GM11168 (cell line): ENCODE measurements around the gene PSMC5.
"Not testable (repeated sequence)": the region's sequence is repeated elsewhere in the genome, so short reads cannot be mapped to it uniquely, and the experiment has no call there.

Source experiments
- in situ Hi-C: fragments of 300-500 bp; cut with MboI; formaldehyde crosslinking; loops from one replicate; pipeline ENCODE4 v1.12.0; 2022; ENCODE audit warnings: low sequenced_read_pairs; ENCODE audit not compliant: unreplicated experiment

PSMC5 gene

DNA sequence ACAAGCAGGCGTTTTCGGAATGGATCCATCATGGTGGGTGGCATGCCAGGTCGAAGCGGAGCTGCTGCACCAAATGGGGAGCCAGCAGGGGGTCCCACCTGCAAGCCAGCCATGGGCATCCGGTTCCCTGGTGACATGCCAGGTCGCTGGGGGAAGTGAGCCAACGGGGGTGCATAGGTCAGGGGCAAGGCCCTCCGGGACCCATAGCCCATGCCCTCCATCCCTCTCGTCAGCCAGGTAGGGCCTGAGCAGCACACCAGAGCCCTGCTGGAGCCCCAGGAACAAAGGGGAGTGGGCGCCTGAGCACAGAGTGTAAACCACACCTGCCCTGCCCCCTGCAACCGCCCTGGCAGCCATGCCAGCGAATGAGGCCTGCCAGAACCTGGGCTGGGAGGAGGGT lies 10.2 kb downstream of the PSMC5 start:
- in situ Hi-C loops: no loop called here

DNA sequence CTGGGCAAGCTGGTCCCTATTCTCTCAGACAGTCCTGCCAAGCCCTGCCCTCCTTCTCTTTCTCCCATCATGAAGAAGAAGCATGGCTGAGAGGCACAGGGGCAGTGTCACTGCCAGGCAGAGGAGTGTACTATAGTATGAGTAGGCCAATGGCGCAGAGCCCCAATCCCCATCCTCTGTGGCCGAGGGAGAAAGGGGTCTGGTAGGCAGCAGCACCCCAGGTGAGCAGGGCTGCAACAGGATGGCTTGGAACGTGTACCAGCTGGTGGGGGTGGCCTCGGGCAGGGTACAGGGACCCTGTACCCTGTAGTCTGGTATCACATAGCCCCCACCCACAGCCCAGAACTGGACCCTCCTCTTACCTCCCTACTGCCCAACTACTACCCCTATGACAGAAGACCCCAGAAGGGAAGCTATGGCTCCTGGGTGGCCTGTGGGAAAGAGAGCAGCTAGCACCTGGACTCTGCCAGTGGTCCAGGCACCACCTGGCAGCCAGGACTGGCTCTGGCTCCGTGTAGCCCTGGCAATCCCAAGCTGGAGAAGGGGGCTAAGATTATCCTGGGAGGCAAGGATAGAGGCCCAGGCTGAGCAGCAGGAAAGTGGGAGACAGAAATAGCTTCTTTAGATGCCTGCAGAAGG lies 10.8 kb downstream of the PSMC5 start:
- in situ Hi-C loops: no loop called here

DNA sequence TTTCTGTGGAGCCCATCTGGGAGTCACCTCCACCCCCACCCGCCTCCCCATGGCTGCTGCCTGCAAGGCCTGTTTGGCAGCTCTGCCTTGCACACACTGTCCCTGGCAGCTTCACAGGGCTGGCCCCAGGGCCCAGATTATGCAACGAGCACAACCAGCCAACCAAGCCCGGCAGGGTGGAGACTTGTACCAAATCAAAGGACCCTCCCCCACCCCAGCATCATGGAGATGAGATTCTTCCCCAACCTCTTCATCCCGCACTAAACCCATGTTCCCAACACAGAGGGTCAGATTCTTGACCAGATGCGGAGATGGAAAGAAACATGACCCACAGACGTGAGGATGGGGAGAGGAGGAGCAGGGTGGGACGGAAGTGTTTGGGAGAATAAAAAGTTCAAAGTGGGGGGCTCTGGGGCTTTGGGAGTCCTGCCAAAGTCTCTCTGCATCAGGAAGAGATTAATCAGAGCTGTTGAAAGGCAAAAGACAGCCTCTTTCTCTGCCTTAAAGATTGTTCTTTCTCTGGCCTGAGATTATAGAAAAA lies 11.5 kb downstream of the PSMC5 start:
- in situ Hi-C loops: no loop called here

DNA sequence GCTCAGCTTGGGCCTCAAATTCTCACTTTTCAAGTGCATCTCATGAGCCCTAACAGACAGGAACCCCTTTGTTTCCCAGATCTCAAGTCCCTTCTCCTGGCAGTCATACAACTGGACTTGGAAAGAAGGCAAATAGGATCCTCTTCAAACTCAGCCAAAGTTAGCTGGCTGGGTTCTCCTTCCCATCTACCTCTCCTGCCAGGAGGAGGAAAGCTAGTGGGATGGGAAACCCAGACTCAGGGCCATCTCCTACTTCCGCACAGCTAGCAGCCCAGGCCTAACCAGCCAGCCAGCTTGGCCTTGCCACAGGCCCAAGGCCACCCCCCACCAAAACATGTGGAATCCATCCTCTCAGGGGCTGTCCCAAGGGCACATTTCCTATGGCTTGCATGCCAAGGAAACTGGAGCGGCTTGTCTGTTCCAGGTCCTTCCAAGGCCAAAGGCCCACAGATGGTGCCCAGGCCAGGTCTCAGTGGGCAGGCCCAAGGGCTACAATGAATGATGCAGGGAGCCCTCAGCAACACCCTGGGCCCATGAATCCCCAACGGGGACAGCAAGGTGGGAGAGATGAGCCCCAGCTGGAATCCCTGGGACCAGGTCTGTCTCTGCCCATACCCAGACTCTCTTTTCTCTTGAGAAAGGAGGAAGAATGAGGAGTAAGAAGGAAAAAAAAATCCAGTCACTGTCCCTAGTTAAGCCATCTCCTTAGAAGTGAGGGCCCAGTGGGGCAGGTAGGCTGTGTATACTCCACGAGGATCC lies 13.5 kb downstream of the PSMC5 start:
- in situ Hi-C loops: no loop called here

DNA sequence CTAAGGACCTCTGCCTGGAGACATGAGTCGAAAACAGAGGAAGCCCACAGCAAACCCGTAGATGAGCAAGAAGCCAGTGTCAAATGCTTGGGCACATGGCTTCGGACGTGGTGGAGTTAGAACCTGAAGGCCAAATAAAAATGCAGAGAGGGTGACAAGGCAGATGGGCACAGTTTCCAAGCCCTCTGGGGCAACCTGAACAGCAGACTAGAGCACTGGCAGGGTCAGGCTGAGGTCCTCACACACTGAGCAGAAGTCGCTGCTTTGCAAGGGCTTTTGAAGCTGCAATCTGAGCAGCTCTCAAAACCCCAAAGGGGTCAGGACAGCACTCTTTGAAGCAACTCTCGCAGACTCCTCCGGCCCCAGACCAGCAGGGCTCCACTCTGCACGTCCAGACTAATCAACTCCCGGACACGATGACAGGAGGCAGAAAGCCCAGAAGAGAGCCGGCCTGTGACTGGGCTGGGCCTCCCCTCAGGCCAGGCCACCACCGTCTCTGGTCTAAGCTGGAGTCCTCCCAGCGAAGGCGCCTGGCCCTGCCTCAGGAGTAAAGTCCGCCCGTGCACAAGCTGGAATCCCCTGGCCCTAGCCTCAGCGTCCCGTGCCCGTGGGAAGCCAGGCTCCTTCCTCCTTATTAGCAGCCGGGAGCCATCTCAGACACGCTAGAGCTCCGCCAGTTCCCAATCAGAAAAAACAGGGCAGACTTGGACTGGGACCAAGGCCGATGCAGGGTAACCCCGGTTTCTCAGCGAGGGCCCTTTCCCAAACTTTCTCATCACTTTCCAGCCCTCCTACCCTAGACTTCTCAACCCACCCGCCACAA lies 14.3 kb downstream of the PSMC5 start:
- in situ Hi-C loops: no loop called here

DNA sequence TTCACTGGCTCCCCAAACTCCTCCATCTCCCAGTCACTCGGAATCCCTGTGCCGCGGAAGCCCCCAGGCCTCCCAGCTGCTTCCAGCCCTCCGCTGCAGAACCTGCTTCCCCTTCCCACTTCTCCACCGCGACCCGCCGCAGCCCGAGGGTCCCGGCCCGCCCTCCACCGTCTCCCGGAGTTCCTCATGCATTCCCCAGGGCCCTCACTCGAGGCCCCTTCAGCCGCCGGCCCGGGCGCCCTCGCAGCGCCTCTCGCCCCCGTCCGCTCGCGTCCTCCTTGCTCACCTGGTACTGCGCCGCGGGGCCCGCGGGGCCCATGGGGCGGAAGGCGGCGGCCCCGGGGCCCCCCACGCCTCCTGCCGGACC lies 14.9 kb downstream of the PSMC5 start:
- in situ Hi-C loops: no loop called here

DNA sequence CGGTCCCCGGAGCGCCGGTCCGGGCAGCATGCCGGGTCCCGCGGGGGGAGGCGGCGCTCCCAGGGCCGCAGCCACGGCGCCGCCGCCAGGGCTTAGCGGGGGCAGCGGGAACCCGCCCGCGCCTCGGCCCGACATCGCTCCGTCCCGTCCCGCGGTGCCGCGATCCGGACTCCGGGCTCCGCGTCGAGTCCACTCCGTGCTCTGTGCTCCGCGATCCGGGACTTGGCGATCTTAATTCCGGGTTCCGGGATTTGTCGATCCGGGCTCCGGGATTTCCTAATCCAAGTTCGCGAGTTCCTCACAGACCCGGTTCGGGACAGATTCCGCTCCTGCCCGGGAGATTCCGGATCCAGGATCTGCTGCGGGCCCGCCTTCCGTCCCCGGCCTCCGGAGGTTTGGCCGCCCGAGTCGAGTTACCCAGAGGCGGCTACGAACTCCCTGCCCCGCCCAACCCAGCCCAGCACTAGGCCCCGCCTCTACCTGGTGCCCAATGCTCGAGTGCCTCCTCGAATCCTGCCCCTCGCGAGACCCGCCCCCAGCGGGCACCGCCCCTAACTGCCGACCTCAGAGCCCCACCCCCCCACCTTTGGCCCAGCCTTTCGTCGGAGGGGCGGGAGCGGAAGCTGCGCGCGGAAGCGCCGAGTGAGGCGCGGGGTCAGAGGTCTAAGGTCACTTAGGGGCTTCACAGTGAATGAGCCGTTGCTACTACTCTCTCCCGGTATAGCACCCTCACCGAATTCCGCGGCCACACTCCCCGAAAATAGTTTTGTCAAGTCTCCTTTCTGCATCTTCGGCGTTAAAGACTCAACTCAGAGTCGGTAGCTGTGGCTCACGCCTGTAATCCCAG lies 15.5 kb downstream of the PSMC5 start, which contains the start of gene SMARCD2:
TSS of gene SMARCD2 (minus strand) at position 146 of the 847 bp plus-strand sequence. CDS start at position 135, 11 bp downstream.
- in situ Hi-C loops: no loop called here

DNA sequence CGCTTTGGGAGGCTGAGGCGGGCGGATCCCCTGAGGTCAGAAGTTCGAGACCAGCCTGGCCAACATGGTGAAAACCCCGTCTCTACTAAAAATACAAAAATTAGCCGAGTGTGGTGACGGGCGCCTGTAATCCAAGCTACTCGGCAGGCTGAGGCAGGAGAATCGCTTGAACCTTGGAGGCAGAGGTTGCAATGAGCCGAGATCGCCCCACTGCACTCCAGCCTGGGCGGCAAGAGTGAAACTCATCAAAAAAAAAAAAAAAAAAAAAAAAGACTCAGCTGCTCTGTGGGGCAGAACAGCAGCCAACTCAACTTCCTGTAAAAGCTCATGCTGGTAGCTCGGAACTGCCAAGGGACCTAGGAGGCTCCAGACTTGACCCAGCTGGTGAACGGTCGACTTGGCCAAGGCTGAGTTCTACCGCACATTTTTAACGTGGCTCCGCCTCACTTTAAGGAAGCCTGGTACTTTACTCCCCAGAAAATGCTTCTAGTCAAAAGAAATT lies 16.2 kb downstream of the PSMC5 start:
- in situ Hi-C loops: not testable (repeated sequence)

DNA sequence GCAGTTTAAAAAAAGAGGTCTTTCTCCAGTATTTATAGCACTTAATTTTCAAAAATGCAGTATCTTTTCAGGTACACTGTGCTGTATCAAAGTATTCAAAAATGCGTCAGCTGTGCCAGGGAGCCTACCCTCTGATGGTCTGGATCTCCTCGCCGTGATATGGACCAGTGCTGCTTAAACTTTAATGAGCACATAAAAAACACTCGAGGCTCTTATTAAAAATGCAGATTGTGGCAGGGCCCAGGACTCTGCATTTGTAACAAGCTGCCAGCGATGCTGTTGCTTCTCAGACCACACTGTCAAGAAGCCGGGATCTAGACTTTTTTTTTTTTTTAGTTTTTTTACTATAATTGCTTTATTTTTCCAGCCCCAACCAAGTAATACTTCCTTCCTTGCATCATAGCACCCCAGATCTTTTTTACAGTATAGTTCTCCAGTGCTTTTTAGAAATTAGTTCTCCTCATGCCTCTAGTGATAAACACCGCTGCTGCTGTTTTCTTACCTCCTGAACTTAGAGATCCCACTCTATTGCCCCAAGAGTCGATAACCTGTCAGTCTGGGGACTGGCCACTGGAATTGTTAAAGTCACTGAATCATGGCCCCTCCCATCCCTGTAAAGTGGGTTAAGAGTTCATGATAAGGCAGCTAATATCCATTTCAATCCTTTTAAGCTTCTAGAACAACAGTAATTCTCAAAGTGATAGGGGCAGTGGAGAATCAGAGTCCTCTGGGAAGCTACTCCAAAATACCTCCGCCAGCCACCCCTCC lies 16.9 kb downstream of the PSMC5 start:
- in situ Hi-C loops: no loop called here

DNA sequence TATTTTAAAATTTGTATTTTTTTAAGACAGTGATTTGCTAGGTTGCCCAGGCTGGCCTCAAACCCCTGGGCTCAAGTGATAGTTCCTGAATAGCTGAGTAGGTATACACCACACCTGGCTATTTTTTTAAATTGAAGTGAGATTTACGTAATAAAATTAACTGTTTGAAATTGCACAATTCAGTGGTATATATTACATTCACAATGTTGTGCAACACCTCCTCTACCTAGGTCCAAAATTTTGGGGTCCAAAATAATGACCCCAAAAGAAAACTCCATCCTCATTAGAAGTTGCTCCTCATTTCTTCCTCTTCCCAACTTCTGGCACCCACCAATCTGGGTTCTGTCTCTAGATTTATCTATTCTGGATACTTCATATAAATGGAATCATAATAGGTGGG lies 18.3 kb downstream of the PSMC5 start:
- in situ Hi-C loops: no loop called here

DNA sequence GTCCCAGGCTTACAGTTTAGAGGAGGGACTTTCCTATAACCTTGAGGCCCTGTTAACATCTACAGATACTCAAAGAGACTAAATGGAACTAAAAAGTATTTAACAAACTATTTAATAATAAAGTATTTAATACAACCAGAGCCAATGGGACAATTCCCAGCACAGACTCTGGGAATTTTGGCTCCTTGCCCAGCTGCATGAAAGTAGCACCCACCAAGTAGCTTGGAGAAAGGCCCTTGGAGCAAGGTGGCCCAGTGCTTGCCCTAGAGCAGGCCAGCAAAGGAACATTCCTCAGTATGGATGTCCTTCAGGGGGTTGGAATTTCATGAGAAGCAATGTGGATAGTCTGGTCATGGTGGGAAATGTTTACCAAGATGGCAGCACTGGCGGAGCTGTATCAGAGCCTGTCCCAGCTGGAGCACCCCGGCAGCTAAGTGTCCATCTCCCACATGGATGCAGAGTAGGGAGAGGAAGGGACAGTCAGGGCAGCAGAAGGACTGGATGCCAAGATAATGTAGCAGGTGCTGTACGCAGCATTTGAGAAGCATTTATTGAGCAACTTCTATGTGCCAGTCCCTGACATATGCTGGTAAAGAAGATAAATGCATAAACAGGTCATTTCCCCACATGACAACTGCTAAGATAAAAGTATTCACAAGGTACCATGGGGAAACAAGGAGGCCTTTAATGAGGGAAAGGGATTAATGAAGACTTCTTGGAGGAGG lies 20.5 kb downstream of the PSMC5 start:
- in situ Hi-C loops: no loop called here

DNA sequence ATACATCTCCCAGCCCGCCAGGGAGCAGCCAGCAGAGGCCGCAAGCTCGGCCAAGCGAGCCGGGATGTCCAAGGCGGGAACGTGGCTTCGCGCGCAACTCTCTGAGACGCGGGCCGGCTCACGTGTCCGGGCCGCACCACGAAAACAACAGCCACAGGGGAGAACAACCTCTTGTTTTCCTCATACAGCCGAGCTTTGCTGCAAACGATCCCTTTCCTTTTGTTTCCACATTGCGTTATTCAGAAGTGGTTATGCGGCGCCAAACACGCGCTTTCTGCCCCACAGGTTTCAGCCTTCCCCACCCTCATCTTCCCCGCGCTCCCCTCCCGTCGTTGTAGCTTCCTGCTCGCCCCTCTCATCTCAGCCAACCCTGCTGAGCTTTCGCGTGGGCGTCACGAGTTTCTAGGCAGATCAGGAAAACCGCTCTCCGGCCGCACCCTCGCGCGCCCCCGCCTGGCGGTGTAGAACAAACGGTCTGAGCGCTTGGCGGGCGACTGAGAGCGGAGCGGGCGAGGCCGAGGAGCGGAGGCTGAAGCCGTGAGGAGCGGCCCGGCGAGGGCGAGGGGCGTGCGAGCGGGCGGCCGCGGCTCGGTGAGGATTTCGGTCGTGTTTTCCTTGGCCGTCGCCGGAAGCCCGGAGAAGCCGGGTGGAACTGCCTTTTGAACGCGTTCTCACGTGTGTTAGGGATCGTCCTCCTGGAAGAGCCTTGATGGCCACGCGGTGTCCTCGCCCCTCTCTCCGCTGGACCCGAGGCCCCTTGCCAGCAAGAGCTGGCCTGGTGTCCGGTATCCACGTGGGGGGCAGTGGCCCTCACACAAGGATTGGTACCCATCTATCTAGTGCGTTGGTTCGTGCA lies 21.8 kb downstream of the PSMC5 start:
- in situ Hi-C loops: no loop called here

DNA sequence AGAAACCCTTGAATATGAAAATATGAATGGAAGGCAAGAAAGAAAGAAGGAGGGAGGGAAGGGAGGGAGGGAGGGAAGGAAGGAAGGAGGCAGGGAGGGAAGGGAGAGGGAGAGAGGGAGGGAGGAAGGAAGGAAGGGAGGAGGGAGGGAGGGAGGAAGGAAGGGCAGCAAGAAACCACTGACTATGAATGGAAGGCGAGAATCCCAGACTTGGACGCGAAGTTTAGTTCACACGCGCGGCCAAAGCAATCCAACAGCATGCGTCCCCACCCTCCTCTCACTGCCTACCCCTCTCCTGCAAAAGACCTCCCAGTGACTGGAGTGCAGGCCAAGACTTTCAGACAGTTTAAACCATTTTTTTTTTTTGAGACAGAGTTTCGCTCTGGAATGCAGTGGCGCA lies 23.2 kb downstream of the PSMC5 start:
- in situ Hi-C loops: no loop called here

DNA sequence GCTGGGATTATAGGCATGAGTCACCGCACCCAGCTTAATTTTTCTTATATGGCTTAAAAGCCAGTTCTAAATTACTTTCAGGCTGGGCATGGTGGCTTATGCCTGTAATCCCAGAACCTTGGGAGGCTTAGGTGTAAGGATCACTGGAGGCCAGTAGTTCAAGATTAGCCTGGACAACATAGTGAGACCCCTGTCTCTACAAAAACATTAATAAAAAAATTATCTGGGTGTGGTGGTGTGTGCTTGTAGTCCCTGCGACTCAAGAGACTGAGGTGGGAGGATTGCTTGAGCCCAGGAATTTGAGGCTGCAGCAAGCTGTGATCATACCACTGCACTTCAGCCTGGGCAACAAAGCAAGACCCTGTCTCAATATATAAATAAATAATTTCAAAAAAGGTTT lies 26.0 kb downstream of the PSMC5 start:
- in situ Hi-C loops: no loop called here

DNA sequence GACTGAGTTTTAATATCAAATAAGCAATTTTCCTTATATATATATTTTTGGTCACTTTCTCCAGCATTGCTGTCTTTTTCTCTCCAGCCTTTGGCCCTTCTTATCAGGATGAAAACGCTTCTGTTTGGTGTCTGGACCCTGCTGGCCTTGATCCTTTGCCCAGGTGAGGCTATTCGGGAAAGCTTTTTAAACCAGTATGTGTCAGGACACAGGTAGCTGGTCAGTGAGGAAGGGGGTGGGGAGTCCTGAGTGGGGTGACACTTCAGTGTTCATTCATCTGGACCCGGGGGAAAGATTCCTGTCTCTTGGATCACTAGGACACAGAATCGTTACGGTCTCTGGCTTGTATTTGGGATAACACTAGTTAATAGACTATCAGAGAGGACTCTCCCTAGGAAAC lies 27.5 kb downstream of the PSMC5 start:
- in situ Hi-C loops: no loop called here

DNA sequence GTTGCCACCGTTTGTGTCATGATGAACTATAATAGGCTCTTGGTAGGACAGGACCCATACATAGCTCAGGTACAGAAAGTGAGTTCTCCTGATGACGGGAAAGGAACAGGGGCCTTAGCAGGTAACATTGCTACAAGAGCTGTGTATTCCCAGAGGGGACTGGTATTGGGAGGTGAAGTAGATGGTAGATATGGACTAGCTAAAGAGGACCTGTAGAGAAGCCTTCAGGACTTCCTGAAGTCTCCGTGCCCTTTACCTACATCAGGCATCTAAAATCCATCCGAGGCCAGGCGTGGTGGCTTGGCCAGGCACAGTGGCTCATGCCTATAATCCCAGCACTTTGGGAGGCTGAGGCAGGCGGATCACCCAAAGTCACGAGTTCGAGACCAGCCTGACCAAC lies 28.0 kb downstream of the PSMC5 start:
- in situ Hi-C loops: no loop called here

DNA sequence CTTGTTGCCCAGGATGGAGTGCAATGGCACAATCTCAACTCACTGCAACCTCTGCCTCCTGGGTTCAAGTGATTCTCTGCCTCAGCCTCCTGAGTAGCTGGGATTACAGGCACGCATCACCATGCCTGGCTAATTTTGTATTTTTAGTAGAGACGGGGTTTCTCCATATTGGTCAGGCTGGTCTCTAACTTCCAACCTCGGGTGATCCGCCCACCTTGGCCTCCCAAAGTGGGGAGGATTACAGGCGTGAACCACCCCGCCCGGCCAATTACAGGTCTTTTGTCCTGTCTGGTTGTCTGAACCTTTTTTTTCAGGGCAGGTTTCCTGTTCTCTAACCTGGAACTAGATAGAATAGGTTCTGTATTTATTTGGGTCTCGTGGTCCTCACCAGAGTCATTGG lies 29.2 kb downstream of the PSMC5 start:
- in situ Hi-C loops: not testable (repeated sequence)

DNA sequence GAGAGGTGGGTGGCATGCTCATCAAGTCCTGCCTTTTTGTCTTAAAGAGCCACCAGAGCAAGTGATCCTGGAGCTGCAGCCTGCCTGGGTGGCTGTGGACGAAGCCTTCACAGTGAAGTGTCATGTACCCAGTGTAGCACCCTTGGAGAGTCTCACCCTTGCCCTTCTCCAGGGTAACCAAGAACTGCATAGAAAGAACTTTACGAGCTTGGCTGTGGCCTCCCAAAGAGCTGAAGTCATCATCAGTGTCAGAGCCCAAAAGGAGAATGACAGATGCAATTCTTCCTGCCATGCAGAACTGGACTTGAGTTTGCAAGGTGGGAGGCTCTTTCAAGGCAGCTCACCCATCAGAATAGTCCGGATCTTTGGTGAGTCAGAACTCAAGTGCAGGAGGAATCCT lies 32.0 kb downstream of the PSMC5 start:
- in situ Hi-C loops: no loop called here
